ENCODE measurements around the gene P4HA2.

Gene P4HA2

GRCh38 chr5:132221781-132222648 is 5.6 kb downstream of the P4HA2 start:
- Histone ChIP-seq H3K4me1 (ENCODE audit: control insufficient read depth, insufficient read depth, low read length) (no peaks in the 10 kb centered on the region), H3K36me3 (ENCODE audit: control insufficient read depth, insufficient read depth, low read length) (no peaks in the 10 kb centered on the region), H3K9me3 (ENCODE audit: control insufficient read depth, low read length) (no peaks in the 10 kb centered on the region), H3K27ac (ENCODE audit: insufficient read depth, low read depth, low read length, poor library complexity, severe bottlenecking) (no peak overlapping the region), H3K4me3 (ENCODE audit: insufficient read depth, low read depth, low read length) (no peak overlapping the region), H3K27me3 (ENCODE audit: control insufficient read depth, insufficient read depth, low read length, poor library complexity, severe bottlenecking) (peaks cover 14% of the 10 kb centered on the region)
- WGBS, 2 experiments, result 90 to 92% methylated on average over 7 of the region's 7 CpGs

- Histone ChIP-seq H3K4me3 (ENCODE audit: insufficient read depth, low read depth, low read length) (no peak overlapping the region), H3K36me3 (ENCODE audit: control insufficient read depth, insufficient read depth, low read length) (no peaks in the 10 kb centered on the region)
- 88 to 96% methylated on average over 2 of the region's 2 CpGs for WGBS, 2 experiments
These were observed 7.2 kb downstream of the P4HA2 start for GRCh38 chr5:132220491-132220890.

GRCh38 chr5:132219981-132220380 is 7.7 kb downstream of the P4HA2 start:
- Histone ChIP-seq H3K27me3 (ENCODE audit: control insufficient read depth, insufficient read depth, low read length, poor library complexity, severe bottlenecking) (no peaks in the 10 kb centered on the region), H3K4me1 (ENCODE audit: control insufficient read depth, insufficient read depth, low read length) (no peaks in the 10 kb centered on the region), H3K4me3 (ENCODE audit: insufficient read depth, low read depth, low read length) (no peak overlapping the region), H3K36me3 (ENCODE audit: control insufficient read depth, insufficient read depth, low read length) (no peaks in the 10 kb centered on the region), H3K9me3 (ENCODE audit: control insufficient read depth, low read length) (no peaks in the 10 kb centered on the region), H3K27ac (ENCODE audit: insufficient read depth, low read depth, low read length, poor library complexity, severe bottlenecking) (no peak overlapping the region)
- 85 to 91% methylated on average over 1 of the region's 1 CpG for WGBS, 2 experiments

More at GRCh38 chr5:132220491-132220890, 7.2 kb downstream of the P4HA2 start:
- Histone ChIP-seq H3K27ac (ENCODE audit: insufficient read depth, low read depth, low read length, poor library complexity, severe bottlenecking) (no peak overlapping the region), H3K4me1 (ENCODE audit: control insufficient read depth, insufficient read depth, low read length) (no peaks in the 10 kb centered on the region), H3K27me3 (ENCODE audit: control insufficient read depth, insufficient read depth, low read length, poor library complexity, severe bottlenecking) (no peaks in the 10 kb centered on the region), H3K9me3 (ENCODE audit: control insufficient read depth, low read length) (no peaks in the 10 kb centered on the region)

GRCh38 chr5:132219289-132219970 is 8.2 kb downstream of the P4HA2 start:
- Histone ChIP-seq H3K27ac (ENCODE audit: insufficient read depth, low read depth, low read length, poor library complexity, severe bottlenecking) (no peak overlapping the region), H3K4me1 (ENCODE audit: control insufficient read depth, insufficient read depth, low read length) (no peaks in the 10 kb centered on the region), H3K4me3 (ENCODE audit: insufficient read depth, low read depth, low read length) (no peak overlapping the region), H3K27me3 (ENCODE audit: control insufficient read depth, insufficient read depth, low read length, poor library complexity, severe bottlenecking) (no peaks in the 10 kb centered on the region), H3K36me3 (ENCODE audit: control insufficient read depth, insufficient read depth, low read length) (no peaks in the 10 kb centered on the region), H3K9me3 (ENCODE audit: control insufficient read depth, low read length) (no peaks in the 10 kb centered on the region)
- 90 to 91% methylated on average over 6 of the region's 6 CpGs for WGBS, 2 experiments

GRCh38 chr5:132218321-132218720 is 9.3 kb downstream of the P4HA2 start:
- no peak overlapping the region for H3K27ac ChIP-seq (ENCODE audit: insufficient read depth, low read depth, low read length, poor library complexity, severe bottlenecking)
- no peaks in the 10 kb centered on the region for H3K4me1 ChIP-seq (ENCODE audit: control insufficient read depth, insufficient read depth, low read length)
- 93 to 95% methylated on average over 4 of the region's 4 CpGs for WGBS, 2 experiments

GRCh38 chr5:132215329-132215728 is 12.3 kb downstream of the P4HA2 start:
- H3K4me3 ChIP-seq (ENCODE audit: insufficient read depth, low read depth, low read length), result no peak overlapping the region
- H3K4me1 ChIP-seq (ENCODE audit: control insufficient read depth, insufficient read depth, low read length), result no peaks in the 10 kb centered on the region
- WGBS, 2 experiments, result 82 to 88% methylated on average over 5 of the region's 5 CpGs
- no peaks in the 10 kb centered on the region for H3K9me3 ChIP-seq (ENCODE audit: control insufficient read depth, low read length)
- no peak overlapping the region for H3K27ac ChIP-seq (ENCODE audit: insufficient read depth, low read depth, low read length, poor library complexity, severe bottlenecking)
- H3K36me3 ChIP-seq (ENCODE audit: control insufficient read depth, insufficient read depth, low read length), result no peaks in the 10 kb centered on the region
- no peaks in the 10 kb centered on the region for H3K27me3 ChIP-seq (ENCODE audit: control insufficient read depth, insufficient read depth, low read length, poor library complexity, severe bottlenecking)

More at GRCh38 chr5:132218321-132218720, 9.3 kb downstream of the P4HA2 start:
- H3K9me3 ChIP-seq (ENCODE audit: control insufficient read depth, low read length), result no peaks in the 10 kb centered on the region
- H3K4me3 ChIP-seq (ENCODE audit: insufficient read depth, low read depth, low read length), result no peak overlapping the region
- H3K36me3 ChIP-seq (ENCODE audit: control insufficient read depth, insufficient read depth, low read length), result no peaks in the 10 kb centered on the region
- H3K27me3 ChIP-seq (ENCODE audit: control insufficient read depth, insufficient read depth, low read length, poor library complexity, severe bottlenecking), result no peaks in the 10 kb centered on the region

GRCh38 chr5:132214491-132214890 is 13.2 kb downstream of the P4HA2 start:
- Histone ChIP-seq H3K4me3 (ENCODE audit: insufficient read depth, low read depth, low read length) (no peak overlapping the region), H3K27me3 (ENCODE audit: control insufficient read depth, insufficient read depth, low read length, poor library complexity, severe bottlenecking) (no peaks in the 10 kb centered on the region), H3K27ac (ENCODE audit: insufficient read depth, low read depth, low read length, poor library complexity, severe bottlenecking) (no peak overlapping the region), H3K4me1 (ENCODE audit: control insufficient read depth, insufficient read depth, low read length) (no peaks in the 10 kb centered on the region), H3K36me3 (ENCODE audit: control insufficient read depth, insufficient read depth, low read length) (no peaks in the 10 kb centered on the region), H3K9me3 (ENCODE audit: control insufficient read depth, low read length) (no peaks in the 10 kb centered on the region)
- WGBS, 2 experiments, result 94 to 96% methylated on average over 4 of the region's 4 CpGs

GRCh38 chr5:132213666-132214065 is 14.0 kb downstream of the P4HA2 start:
- no peaks in the 10 kb centered on the region for H3K9me3 ChIP-seq (ENCODE audit: control insufficient read depth, low read length)
- no peaks in the 10 kb centered on the region for H3K27me3 ChIP-seq (ENCODE audit: control insufficient read depth, insufficient read depth, low read length, poor library complexity, severe bottlenecking)
- 93 to 95% methylated on average over 7 of the region's 7 CpGs for WGBS, 2 experiments
- no peak overlapping the region for H3K27ac ChIP-seq (ENCODE audit: insufficient read depth, low read depth, low read length, poor library complexity, severe bottlenecking)
- H3K4me1 ChIP-seq (ENCODE audit: control insufficient read depth, insufficient read depth, low read length), result no peaks in the 10 kb centered on the region
- no peak overlapping the region for H3K4me3 ChIP-seq (ENCODE audit: insufficient read depth, low read depth, low read length)
- no peaks in the 10 kb centered on the region for H3K36me3 ChIP-seq (ENCODE audit: control insufficient read depth, insufficient read depth, low read length)

GRCh38 chr5:132211787-132212186 is 15.9 kb downstream of the P4HA2 start:
- peaks cover 6% of the 10 kb centered on the region for H3K4me1 ChIP-seq (ENCODE audit: control insufficient read depth, insufficient read depth, low read length)
- WGBS, 2 experiments, result 46 to 74% methylated on average over 1 of the region's 1 CpG
- no peaks in the 10 kb centered on the region for H3K36me3 ChIP-seq (ENCODE audit: control insufficient read depth, insufficient read depth, low read length)
- H3K27me3 ChIP-seq (ENCODE audit: control insufficient read depth, insufficient read depth, low read length, poor library complexity, severe bottlenecking), result no peaks in the 10 kb centered on the region
- H3K4me3 ChIP-seq (ENCODE audit: insufficient read depth, low read depth, low read length), result no peak overlapping the region
- H3K27ac ChIP-seq (ENCODE audit: insufficient read depth, low read depth, low read length, poor library complexity, severe bottlenecking), result no peak overlapping the region
- no peaks in the 10 kb centered on the region for H3K9me3 ChIP-seq (ENCODE audit: control insufficient read depth, low read length)

- WGBS, 2 experiments, result 97 to 99% methylated on average over 1 of the region's 1 CpG
- H3K9me3 ChIP-seq (ENCODE audit: control insufficient read depth, low read length), result no peaks in the 10 kb centered on the region
- H3K36me3 ChIP-seq (ENCODE audit: control insufficient read depth, insufficient read depth, low read length), result no peaks in the 10 kb centered on the region
- H3K27ac ChIP-seq (ENCODE audit: insufficient read depth, low read depth, low read length, poor library complexity, severe bottlenecking), result no peak overlapping the region
- peaks cover 6% of the 10 kb centered on the region for H3K4me1 ChIP-seq (ENCODE audit: control insufficient read depth, insufficient read depth, low read length)
- H3K27me3 ChIP-seq (ENCODE audit: control insufficient read depth, insufficient read depth, low read length, poor library complexity, severe bottlenecking), result no peaks in the 10 kb centered on the region
- H3K4me3 ChIP-seq (ENCODE audit: insufficient read depth, low read depth, low read length), result no peak overlapping the region
These were observed 16.7 kb downstream of the P4HA2 start for GRCh38 chr5:132210944-132211343.

All from ectodermal cell (in vitro differentiated cells).